ENCODE data around the gene COL19A1. TPM values are rescaled to one million over a fixed set of nuclear protein-coding genes. Genes with fewer than 3 reads are reported as not detected.
A peak's percentile ranks its signal among the peaks of the same experiment; 100 is the strongest.

Gene COL19A1
- total and polyA plus RNA-seq, 4 donors: 0.09 to 4.4 (median 0.80) TPM; not detected in 1

- no peak for ATAC-seq (ENCODE audit: insufficient read depth, low FRiP score)
- 82 to 92% methylated on average over 2 of the region's 2 CpGs for WGBS, 2 donors
- Histone ChIP-seq H3K4me3 (no peak overlapping the region), H3K9me3 (ENCODE audit: control insufficient read depth in 4 of 4, insufficient read depth in 3 of 4, low read length in 3 of 4) (no peaks in the 10 kb centered on the region), H3K9ac (ENCODE audit: insufficient read depth in 1 of 2, low read length in 2 of 2) (no peak overlapping the region), H3K4me1 (ENCODE audit: control insufficient read depth in 5 of 5, insufficient read depth in 5 of 5, low read length in 5 of 5) (no peaks in the 10 kb centered on the region), H3K27ac (ENCODE audit: low read depth in 1 of 2, low read length in 1 of 2) (no peak overlapping the region), H3K36me3 (ENCODE audit: control insufficient read depth in 4 of 4, insufficient read depth in 4 of 4, low read length in 4 of 4) (no peaks in the 10 kb centered on the region), H3K27me3 (ENCODE audit: control insufficient read depth in 3 of 3, insufficient read depth in 3 of 3, low read length in 2 of 3) (no peaks in the 10 kb centered on the region)
- TF ChIP-seq, protein P1, sequence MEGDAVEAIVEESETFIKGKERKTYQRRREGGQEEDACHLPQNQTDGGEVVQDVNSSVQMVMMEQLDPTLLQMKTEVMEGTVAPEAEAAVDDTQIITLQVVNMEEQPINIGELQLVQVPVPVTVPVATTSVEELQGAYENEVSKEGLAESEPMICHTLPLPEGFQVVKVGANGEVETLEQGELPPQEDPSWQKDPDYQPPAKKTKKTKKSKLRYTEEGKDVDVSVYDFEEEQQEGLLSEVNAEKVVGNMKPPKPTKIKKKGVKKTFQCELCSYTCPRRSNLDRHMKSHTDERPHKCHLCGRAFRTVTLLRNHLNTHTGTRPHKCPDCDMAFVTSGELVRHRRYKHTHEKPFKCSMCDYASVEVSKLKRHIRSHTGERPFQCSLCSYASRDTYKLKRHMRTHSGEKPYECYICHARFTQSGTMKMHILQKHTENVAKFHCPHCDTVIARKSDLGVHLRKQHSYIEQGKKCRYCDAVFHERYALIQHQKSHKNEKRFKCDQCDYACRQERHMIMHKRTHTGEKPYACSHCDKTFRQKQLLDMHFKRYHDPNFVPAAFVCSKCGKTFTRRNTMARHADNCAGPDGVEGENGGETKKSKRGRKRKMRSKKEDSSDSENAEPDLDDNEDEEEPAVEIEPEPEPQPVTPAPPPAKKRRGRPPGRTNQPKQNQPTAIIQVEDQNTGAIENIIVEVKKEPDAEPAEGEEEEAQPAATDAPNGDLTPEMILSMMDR (IDR thresholded peaks at IDR 0.05; ENCODE audit: control extremely low read depth, extremely low read depth): no peak
- no peak for DNase-seq
Observed at GRCh38 chr6:69980624-69981023, 114.3 kb downstream of the COL19A1 start.

DNA sequence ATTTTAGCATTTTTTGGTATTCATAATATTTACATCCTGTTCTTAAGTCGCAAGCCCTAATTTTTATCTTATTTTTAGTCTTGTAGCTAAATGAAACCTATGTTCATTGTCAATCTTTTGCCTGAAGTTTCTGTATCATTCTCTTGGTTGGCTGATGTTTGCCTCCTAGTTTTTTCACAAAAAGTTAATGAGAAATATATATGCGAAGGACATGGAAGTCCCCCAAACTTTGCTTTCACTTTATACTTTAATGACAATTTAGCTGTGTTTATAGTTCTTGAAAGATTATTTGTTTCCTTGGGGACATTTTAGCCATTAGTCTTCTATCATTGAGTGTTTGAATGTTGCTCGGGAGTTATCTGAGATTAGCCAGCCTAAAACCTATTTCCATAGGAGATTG, 118.2 kb downstream of the COL19A1 start:
- Histone ChIP-seq H3K4me1 (ENCODE audit: control insufficient read depth in 5 of 5, insufficient read depth in 5 of 5, low read length in 5 of 5) (no peaks in the 10 kb centered on the region), H3K9ac (ENCODE audit: insufficient read depth in 1 of 2, low read length in 2 of 2) (no peak overlapping the region), H3K27me3 (ENCODE audit: control insufficient read depth in 3 of 3, insufficient read depth in 3 of 3, low read length in 2 of 3) (no peaks in the 10 kb centered on the region), H3K9me3 (ENCODE audit: control insufficient read depth in 4 of 4, insufficient read depth in 3 of 4, low read length in 3 of 4) (no peaks in the 10 kb centered on the region), H3K27ac (ENCODE audit: low read depth in 1 of 2, low read length in 1 of 2) (no peak overlapping the region), H3K4me3 (no peak overlapping the region), H3K36me3 (ENCODE audit: control insufficient read depth in 4 of 4, insufficient read depth in 4 of 4, low read length in 4 of 4) (no peaks in the 10 kb centered on the region)
- 73 to 85% methylated on average over 3 of the region's 3 CpGs for WGBS, 2 donors
- ATAC-seq (ENCODE audit: insufficient read depth, low FRiP score) (no peak), DNase-seq (no peak)
- TF ChIP-seq, protein P1 (IDR thresholded peaks at IDR 0.05; ENCODE audit: control extremely low read depth, extremely low read depth): no peak

- no peaks in the 10 kb centered on the region for H3K36me3 ChIP-seq (ENCODE audit: control insufficient read depth in 4 of 4, insufficient read depth in 4 of 4, low read length in 4 of 4)
- H3K27ac ChIP-seq (ENCODE audit: low read depth in 1 of 2, low read length in 1 of 2): no peak overlapping the region
- no peaks in the 10 kb centered on the region for H3K9me3 ChIP-seq (ENCODE audit: control insufficient read depth in 4 of 4, insufficient read depth in 3 of 4, low read length in 3 of 4)
- no peaks in the 10 kb centered on the region for H3K27me3 ChIP-seq (ENCODE audit: control insufficient read depth in 3 of 3, insufficient read depth in 3 of 3, low read length in 2 of 3)
- DNase-seq (no peak), ATAC-seq (ENCODE audit: insufficient read depth, low FRiP score) (no peak)
- H3K4me1 ChIP-seq (ENCODE audit: control insufficient read depth in 5 of 5, insufficient read depth in 5 of 5, low read length in 5 of 5): no peaks in the 10 kb centered on the region
- no peak overlapping the region for H3K9ac ChIP-seq (ENCODE audit: insufficient read depth in 1 of 2, low read length in 2 of 2)
- TF ChIP-seq, protein P1 (IDR thresholded peaks at IDR 0.05; ENCODE audit: control extremely low read depth, extremely low read depth): no peak
- H3K4me3 ChIP-seq: no peak overlapping the region
- 88 to 89% methylated on average over 1 of the region's 1 CpG for WGBS, 2 donors
Observed at GRCh38 chr6:69985180-69985579, 118.8 kb downstream of the COL19A1 start.

GRCh38 chr6:69987550-69987949, 121.2 kb downstream of the COL19A1 start:
- Histone ChIP-seq H3K4me3 (no peak overlapping the region), H3K9ac (ENCODE audit: insufficient read depth in 1 of 2, low read length in 2 of 2) (no peak overlapping the region), H3K4me1 (ENCODE audit: control insufficient read depth in 5 of 5, insufficient read depth in 5 of 5, low read length in 5 of 5) (no peaks in the 10 kb centered on the region), H3K9me3 (ENCODE audit: control insufficient read depth in 4 of 4, insufficient read depth in 3 of 4, low read length in 3 of 4) (peaks cover 0 to 4% (median 0%) of the 10 kb centered on the region in 4 donors), H3K36me3 (ENCODE audit: control insufficient read depth in 4 of 4, insufficient read depth in 4 of 4, low read length in 4 of 4) (no peaks in the 10 kb centered on the region), H3K27me3 (ENCODE audit: control insufficient read depth in 3 of 3, insufficient read depth in 3 of 3, low read length in 2 of 3) (no peaks in the 10 kb centered on the region), H3K27ac (ENCODE audit: low read depth in 1 of 2, low read length in 1 of 2) (no peak overlapping the region)
- no peak for ATAC-seq (ENCODE audit: insufficient read depth, low FRiP score)
- TF ChIP-seq, protein P1 (IDR thresholded peaks at IDR 0.05; ENCODE audit: control extremely low read depth, extremely low read depth): no peak
- peak in 2 of 3 donors; percentile 2 for DNase-seq
- 75 to 76% methylated on average over 2 of the region's 2 CpGs for WGBS, 2 donors
